ENCODE measurements around the gene YARS1.

YARS1 gene

GRCh38 chr1:32860566-32860965, 43.4 kb upstream of the YARS1 start:
- H4K20me1 ChIP-seq (ENCODE audit: control insufficient read depth, insufficient read depth, low read depth, low read length): no peaks in the 10 kb centered on the region
- H3K4me1 ChIP-seq (ENCODE audit: control insufficient read depth, low read length): no peaks in the 10 kb centered on the region
- H3K36me3 ChIP-seq (ENCODE audit: control insufficient read depth, low read length): peaks cover 45% of the 10 kb centered on the region
- H3K9me2 ChIP-seq (replicated peaks; ENCODE audit: control insufficient read depth, low read length): no peaks in the 10 kb centered on the region
- no peaks in the 10 kb centered on the region for H3K79me2 ChIP-seq (ENCODE audit: control insufficient read depth, low read length)
- H3K4me3 ChIP-seq (ENCODE audit: low read length): no peak overlapping the region
- H3K27ac ChIP-seq (ENCODE audit: low read depth, low read length): no peak overlapping the region
- no peaks in the 10 kb centered on the region for H3K9me3 ChIP-seq (ENCODE audit: control insufficient read depth, insufficient read depth, low read length)
- H3K4me2 ChIP-seq (ENCODE audit: low read length): no peak overlapping the region
- H3F3A ChIP-seq (ENCODE audit: control insufficient read depth, insufficient read depth): no peaks in the 10 kb centered on the region; the same call in 1 of the 2 replicates
- H3K27me3 ChIP-seq (ENCODE audit: control insufficient read depth, low read length): no peaks in the 10 kb centered on the region
- no peak for TF ChIP-seq EZH2phosphoT487 (IDR thresholded peaks at IDR 0.05; ENCODE audit: borderline replicate concordance, low read length)
- no peak for TF ChIP-seq CTCF (IDR thresholded peaks at IDR 0.05; ENCODE audit: low read depth, low read length, poor library complexity, severe bottlenecking)

GRCh38 chr1:32859915-32860314, 42.8 kb upstream of the YARS1 start:
- Histone ChIP-seq H3K9me3 (ENCODE audit: control insufficient read depth, insufficient read depth, low read length) (no peaks in the 10 kb centered on the region), H3K36me3 (ENCODE audit: control insufficient read depth, low read length) (peaks cover 50% of the 10 kb centered on the region), H3K4me3 (ENCODE audit: low read length) (no peak overlapping the region), H3K9me2 (replicated peaks; ENCODE audit: control insufficient read depth, low read length) (no peaks in the 10 kb centered on the region), H3K27me3 (ENCODE audit: control insufficient read depth, low read length) (no peaks in the 10 kb centered on the region), H3K4me2 (ENCODE audit: low read length) (no peak overlapping the region), H4K20me1 (ENCODE audit: control insufficient read depth, insufficient read depth, low read depth, low read length) (no peaks in the 10 kb centered on the region), H3K27ac (ENCODE audit: low read depth, low read length) (no peak overlapping the region), H3K79me2 (ENCODE audit: control insufficient read depth, low read length) (no peaks in the 10 kb centered on the region), H3K4me1 (ENCODE audit: control insufficient read depth, low read length) (no peaks in the 10 kb centered on the region), H3F3A (ENCODE audit: control insufficient read depth, insufficient read depth) (no peaks in the 10 kb centered on the region)
- no peak for TF ChIP-seq CTCF (IDR thresholded peaks at IDR 0.05; ENCODE audit: low read depth, low read length, poor library complexity, severe bottlenecking)
- no peak for TF ChIP-seq EZH2phosphoT487 (IDR thresholded peaks at IDR 0.05; ENCODE audit: borderline replicate concordance, low read length)

GRCh38 chr1:32858791-32859190, 41.6 kb upstream of the YARS1 start:
- Histone ChIP-seq H3K27ac (ENCODE audit: low read depth, low read length) (no peak overlapping the region), H3K36me3 (ENCODE audit: control insufficient read depth, low read length) (peaks cover 61% of the 10 kb centered on the region), H3K27me3 (ENCODE audit: control insufficient read depth, low read length) (no peaks in the 10 kb centered on the region), H3K9me3 (ENCODE audit: control insufficient read depth, insufficient read depth, low read length) (no peaks in the 10 kb centered on the region), H3K4me3 (ENCODE audit: low read length) (no peak overlapping the region), H3K4me1 (ENCODE audit: control insufficient read depth, low read length) (no peaks in the 10 kb centered on the region), H4K20me1 (ENCODE audit: control insufficient read depth, insufficient read depth, low read depth, low read length) (no peaks in the 10 kb centered on the region), H3F3A (ENCODE audit: control insufficient read depth, insufficient read depth) (no peaks in the 10 kb centered on the region), H3K9me2 (replicated peaks; ENCODE audit: control insufficient read depth, low read length) (no peaks in the 10 kb centered on the region), H3K79me2 (ENCODE audit: control insufficient read depth, low read length) (no peaks in the 10 kb centered on the region), H3K4me2 (ENCODE audit: low read length) (no peak overlapping the region)
- TF ChIP-seq EZH2phosphoT487 (IDR thresholded peaks at IDR 0.05; ENCODE audit: borderline replicate concordance, low read length) (no peak), CTCF (IDR thresholded peaks at IDR 0.05; ENCODE audit: low read depth, low read length, poor library complexity, severe bottlenecking) (no peak)

- Histone ChIP-seq H3K9me2 (replicated peaks; ENCODE audit: control insufficient read depth, low read length) (no peaks in the 10 kb centered on the region), H4K20me1 (ENCODE audit: control insufficient read depth, insufficient read depth, low read depth, low read length) (no peaks in the 10 kb centered on the region), H3K79me2 (ENCODE audit: control insufficient read depth, low read length) (no peaks in the 10 kb centered on the region), H3K27me3 (ENCODE audit: control insufficient read depth, low read length) (no peaks in the 10 kb centered on the region), H3K4me2 (ENCODE audit: low read length) (no peak overlapping the region), H3K27ac (ENCODE audit: low read depth, low read length) (no peak overlapping the region), H3F3A (ENCODE audit: control insufficient read depth, insufficient read depth) (no peaks in the 10 kb centered on the region), H3K4me3 (ENCODE audit: low read length) (no peak overlapping the region), H3K4me1 (ENCODE audit: control insufficient read depth, low read length) (no peaks in the 10 kb centered on the region), H3K9me3 (ENCODE audit: control insufficient read depth, insufficient read depth, low read length) (no peaks in the 10 kb centered on the region), H3K36me3 (ENCODE audit: control insufficient read depth, low read length) (peaks cover 65% of the 10 kb centered on the region)
- TF ChIP-seq EZH2phosphoT487 (IDR thresholded peaks at IDR 0.05; ENCODE audit: borderline replicate concordance, low read length) (no peak), CTCF (IDR thresholded peaks at IDR 0.05; ENCODE audit: low read depth, low read length, poor library complexity, severe bottlenecking) (no peak)
These were observed 41.0 kb upstream of the YARS1 start for GRCh38 chr1:32858136-32858535.
